Neural progenitor cell (in vitro differentiated cells): ENCODE data around the gene ARL15.

Experiments
- EZH2 ChIP-seq: fragments of 200-600 bp; sonication (generic); IDR thresholded peaks from 2 replicates; pipeline ENCODE4 v1.6.1; 2017; ENCODE audit warnings: antibody characterized with exemption, mild to moderate bottlenecking, moderate library complexity
- EZH2phosphoT487 ChIP-seq: fragments of 200-600 bp; sonication (generic); IDR thresholded peaks from 2 replicates; pipeline ENCODE4 v1.6.1; 2017; ENCODE audit warnings: antibody characterized with exemption
- TF ChIP-seq, protein P1 (sequence below): fragments of 200-600 bp; sonication (generic); IDR thresholded peaks from 2 replicates; pipeline ENCODE4 v1.5.1; 2017; ENCODE audit warnings: antibody characterized with exemption, mild to moderate bottlenecking

GRCh38 chr5:54259090-54259489 is 51.3 kb downstream of the ARL15 start:
- TF ChIP-seq, protein P1, sequence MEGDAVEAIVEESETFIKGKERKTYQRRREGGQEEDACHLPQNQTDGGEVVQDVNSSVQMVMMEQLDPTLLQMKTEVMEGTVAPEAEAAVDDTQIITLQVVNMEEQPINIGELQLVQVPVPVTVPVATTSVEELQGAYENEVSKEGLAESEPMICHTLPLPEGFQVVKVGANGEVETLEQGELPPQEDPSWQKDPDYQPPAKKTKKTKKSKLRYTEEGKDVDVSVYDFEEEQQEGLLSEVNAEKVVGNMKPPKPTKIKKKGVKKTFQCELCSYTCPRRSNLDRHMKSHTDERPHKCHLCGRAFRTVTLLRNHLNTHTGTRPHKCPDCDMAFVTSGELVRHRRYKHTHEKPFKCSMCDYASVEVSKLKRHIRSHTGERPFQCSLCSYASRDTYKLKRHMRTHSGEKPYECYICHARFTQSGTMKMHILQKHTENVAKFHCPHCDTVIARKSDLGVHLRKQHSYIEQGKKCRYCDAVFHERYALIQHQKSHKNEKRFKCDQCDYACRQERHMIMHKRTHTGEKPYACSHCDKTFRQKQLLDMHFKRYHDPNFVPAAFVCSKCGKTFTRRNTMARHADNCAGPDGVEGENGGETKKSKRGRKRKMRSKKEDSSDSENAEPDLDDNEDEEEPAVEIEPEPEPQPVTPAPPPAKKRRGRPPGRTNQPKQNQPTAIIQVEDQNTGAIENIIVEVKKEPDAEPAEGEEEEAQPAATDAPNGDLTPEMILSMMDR: no peak
- TF ChIP-seq EZH2phosphoT487 (no peak), EZH2 (no peak)
